Kidney (tissue), 14 donors: Measurements from ENCODE around the gene SNX1. TPM values are rescaled to one million over a fixed set of nuclear protein-coding genes. Genes with fewer than 3 reads are reported as not detected.

ENCODE experiments used
- DNase-seq, 5 donors: peaks; one replicate each; pipeline ENCODE4 v3.0.0-alpha.2; 2013 to 2020
- FAIRE-seq: peaks from 2 replicates; lab custom pipeline; 2012; peaks lifted over from hg19 to GRCh38; lab: Jason Lieb, UNC
- H3K27ac ChIP-seq, 2 donors: one replicate each; pipeline ENCODE4 v1.7.0; 2013; ENCODE audit warnings: low read depth in 2 of 2, low read length in 2 of 2, inconsistent platforms in 1 of 2
- H3K27me3 ChIP-seq: one replicate; pipeline ENCODE4 v1.7.1; 2013; ENCODE audit warnings: low read length, inconsistent platforms; ENCODE audit not compliant: control insufficient read depth, insufficient read depth
- H3K36me3 ChIP-seq, 3 donors: one replicate each; pipeline versions ENCODE4 v1.7.0 to v1.7.1; 2013; ENCODE audit warnings: low read length in 3 of 3, control low read depth in 1 of 3, inconsistent platforms in 1 of 3; ENCODE audit not compliant: insufficient read depth in 3 of 3, control insufficient read depth in 2 of 3
- H3K4me1 ChIP-seq, 3 donors: one replicate each; pipeline versions ENCODE4 v1.7.0 to v1.7.1; 2013; ENCODE audit warnings: low read length in 3 of 3, inconsistent platforms in 1 of 3, low read depth in 1 of 3; ENCODE audit not compliant: control insufficient read depth in 2 of 3, insufficient read depth in 2 of 3
- H3K4me3 ChIP-seq, 3 donors: one replicate each; pipeline versions ENCODE4 v1.7.0 to v1.8.1; 2013; ENCODE audit warnings: low read length in 3 of 3, control low read depth in 1 of 3, inconsistent platforms in 1 of 3
- H3K9ac ChIP-seq, 3 donors: one replicate each; pipeline versions ENCODE4 v1.7.0 to v1.7.1; 2013; ENCODE audit warnings: low read length in 3 of 3, control low read depth in 1 of 3, inconsistent platforms in 1 of 3
- H3K9me3 ChIP-seq, 3 donors: one replicate each; pipeline versions ENCODE4 v1.7.0 to v1.7.1; 2013; ENCODE audit warnings: low read length in 3 of 3, control low read depth in 1 of 3, inconsistent platforms in 1 of 3; ENCODE audit not compliant: control insufficient read depth in 2 of 3, insufficient read depth in 1 of 3
- CTCF ChIP-seq: IDR thresholded peaks from 3 replicates; pipeline ENCODE4 v1.5.1; 2012; ENCODE audit warnings: mild to moderate bottlenecking, moderate library complexity, borderline replicate concordance; ENCODE audit not compliant: insufficient read depth; ENCODE audit errors: extremely low read depth
- intact Hi-C: fragments of 100-400 bp; cut with DNase I; formaldehyde crosslinking; loops from one replicate; pipeline ENCODE4 v1.11.1; 2022
- polyA plus RNA-seq: library from polyadenylated mRNA; stranded (reverse); fragments of 350-450 nt; fragmentation: Illumina TruSeq; extraction: RNeasy Lipid Tissue Mini Kit (QIAGEN cat#74804); gene quantifications from one replicate; pipeline ENCODE4 v1.2.3, GENCODE V29; 2014; ENCODE audit warnings: low read depth, low replicate concordance; ENCODE audit not compliant: insufficient read depth
- total RNA-seq: library from RNA; stranded (reverse); fragmentation: NEBNext Ultra II Directional; extraction: Animal tissue kit (Norgen Biotek cat#: 25700); gene quantifications from one replicate; pipeline ENCODE4 v1.2.1, GENCODE V29; 2021
- donor health status: control.
- donor health status: control.
- donor health status: control.
- donor health status: control.
- donor health status: control.
- donor health status: DM: yes; HTN: yes; CAD: no.
- donor health status: Normal renal cell carcinoma (clear cell type).

The SNX1 gene
- total and polyA plus RNA-seq, 2 donors from 2014 or later: 81.2 to 148 TPM

GRCh38 chr15:64060716-64061115 lies 35.1 kb upstream of the SNX1 start:
- intact Hi-C loops: loop anchor here (10.0 kb wide), 1 partner anchor 306 kb away; no protein-coding TSS in a partner anchor

GRCh38 chr15:64066451-64066850 lies 29.3 kb upstream of the SNX1 start:
- FAIRE-seq: no peak
- intact Hi-C loops: loop anchor here (10.0 kb wide), 1 partner anchor 312 kb away; no protein-coding TSS in a partner anchor
- Histone ChIP-seq H3K9ac (no peak overlapping the region), H3K9me3 (no peaks in the 10 kb centered on the region), H3K4me3 (no peak overlapping the region), H3K27me3 (no peaks in the 10 kb centered on the region), H3K4me1 (peaks cover 0 to 13% (median 2%) of the 10 kb centered on the region in 3 donors), H3K36me3 (no peaks in the 10 kb centered on the region), H3K27ac (no peak overlapping the region)
- no peak for DNase-seq
- no peak for TF ChIP-seq CTCF

More at GRCh38 chr15:64060716-64061115, 35.1 kb upstream of the SNX1 start:
- Histone ChIP-seq H3K36me3 (no peaks in the 10 kb centered on the region), H3K27ac (no peak overlapping the region), H3K4me1 (no peaks in the 10 kb centered on the region), H3K27me3 (no peaks in the 10 kb centered on the region), H3K4me3 (no peak overlapping the region), H3K9me3 (no peaks in the 10 kb centered on the region), H3K9ac (no peak overlapping the region)
- DNase-seq (peak in 1 of 5 donors; percentile 67), FAIRE-seq (no peak)
- no peak for TF ChIP-seq CTCF

- Histone ChIP-seq H3K27ac (no peak overlapping the region), H3K36me3 (peaks cover 0 to 3% (median 0%) of the 10 kb centered on the region in 3 donors), H3K9ac (no peak overlapping the region), H3K4me1 (peaks cover 0 to 19% (median 7%) of the 10 kb centered on the region in 3 donors), H3K9me3 (no peaks in the 10 kb centered on the region), H3K27me3 (no peaks in the 10 kb centered on the region), H3K4me3 (no peak overlapping the region)
- DNase-seq: peak in 4 of 5 donors; percentile 72 to 82 (median 79)
- TF ChIP-seq CTCF: peak; percentile 93
- intact Hi-C loops: loop anchor here (10.0 kb wide), 1 partner anchor 313 kb away; no protein-coding TSS in a partner anchor
- FAIRE-seq: no peak
Observed at GRCh38 chr15:64067564-64068030, 28.2 kb upstream of the SNX1 start.

- H3K4me3 ChIP-seq: no peak overlapping the region
- FAIRE-seq: no peak
- no peaks in the 10 kb centered on the region for H3K27me3 ChIP-seq
- no peak overlapping the region for H3K27ac ChIP-seq
- intact Hi-C loops: loop anchor here (10.0 kb wide), 1 partner anchor 313 kb away; no protein-coding TSS in a partner anchor
- peaks cover 0 to 25% (median 7%) of the 10 kb centered on the region in 3 donors for H3K4me1 ChIP-seq
- TF ChIP-seq CTCF: no peak
- H3K9me3 ChIP-seq: no peaks in the 10 kb centered on the region
- no peak for DNase-seq
- H3K36me3 ChIP-seq: peaks cover 0 to 3% (median 0%) of the 10 kb centered on the region in 3 donors
- H3K9ac ChIP-seq: no peak overlapping the region
Observed at GRCh38 chr15:64068133-64068532, 27.6 kb upstream of the SNX1 start.
